ENCODE data around the gene SNX24. TPM values are rescaled to one million over a fixed set of nuclear protein-coding genes. Genes with fewer than 3 reads are reported as not detected.
A peak's percentile ranks its signal among the peaks of the same experiment; 100 is the strongest.

Gene SNX24
- total RNA-seq, 2 experiments from 2014 or later: 2.0 to 2.3 TPM

- Mint-ChIP-seq H3K36me3 (ENCODE audit: low read depth) (no peaks in the 10 kb centered on the region), H3K4me1 (ENCODE audit: low read depth) (peaks cover 2% of the 10 kb centered on the region), H3K9me3 (no peaks in the 10 kb centered on the region), H3K27me3 (peaks cover 2% of the 10 kb centered on the region), H3K4me3 (no peak overlapping the region), H3K27ac (no peak overlapping the region)
- ATAC-seq (no peak), DNase-seq (no peak)
- intact Hi-C loops (cut with micrococcal nuclease): no loop called here
- POLR2A ChIA-PET: no interaction called here
- TF ChIP-seq CTCF (IDR thresholded peaks at IDR 0.05): no peak
- CTCF ChIA-PET: no interaction called here
These were observed 40.5 kb downstream of the SNX24 start for GRCh38 chr5:122885891-122886290.

GRCh38 chr5:122895141-122895540, 49.7 kb downstream of the SNX24 start:
- DNase-seq (no peak), ATAC-seq (no peak)
- no peaks in the 10 kb centered on the region for H3K4me1 Mint-ChIP-seq (ENCODE audit: low read depth)
- H3K27me3 Mint-ChIP-seq: peaks cover 4% of the 10 kb centered on the region
- no peak for TF ChIP-seq CTCF (IDR thresholded peaks at IDR 0.05)
- no peaks in the 10 kb centered on the region for H3K36me3 Mint-ChIP-seq (ENCODE audit: low read depth)
- intact Hi-C loops (cut with micrococcal nuclease): no loop called here
- ChIA-PET POLR2A (no interaction called here), CTCF (no interaction called here)
- no peak overlapping the region for H3K27ac Mint-ChIP-seq
- no peak overlapping the region for H3K4me3 Mint-ChIP-seq
- no peaks in the 10 kb centered on the region for H3K9me3 Mint-ChIP-seq

DNA sequence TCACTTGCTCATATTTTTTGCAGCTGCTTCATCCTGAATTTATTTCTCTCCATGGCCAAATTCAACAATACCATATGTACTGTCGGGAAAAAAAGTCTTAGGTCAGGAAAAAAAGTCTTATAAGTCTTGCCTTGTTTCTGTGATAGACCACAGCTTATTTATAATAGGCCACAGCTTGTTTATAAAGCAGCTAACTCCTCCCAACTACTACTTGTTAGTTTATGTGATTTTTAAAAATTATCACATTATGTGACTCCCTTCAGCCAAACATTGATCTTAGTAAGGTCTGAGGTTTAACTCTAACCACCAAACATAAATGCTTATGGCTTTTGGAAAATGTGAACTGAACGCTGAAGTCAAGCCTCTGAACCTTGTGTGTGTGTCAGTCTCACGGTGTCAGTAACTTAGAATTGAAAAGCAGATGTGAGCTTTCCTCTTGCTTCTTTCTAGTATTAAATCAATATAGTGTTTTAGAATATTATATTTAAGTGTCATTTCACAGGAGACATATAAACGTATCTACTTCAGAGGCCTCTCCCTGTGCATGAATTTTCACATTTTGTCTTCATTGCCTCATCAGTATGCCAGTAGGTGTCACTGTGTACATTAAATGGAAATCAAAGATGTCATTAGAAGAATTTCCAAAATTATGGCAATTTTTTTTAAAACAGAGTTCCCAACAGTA, 51.3 kb downstream of the SNX24 start:
- peaks cover 1% of the 10 kb centered on the region for H3K4me1 Mint-ChIP-seq (ENCODE audit: low read depth)

GRCh38 chr5:122897283-122897602, 51.8 kb downstream of the SNX24 start:
- no peak for DNase-seq
- no peak for ATAC-seq
- Mint-ChIP-seq H3K4me1 (ENCODE audit: low read depth) (peaks cover 6% of the 10 kb centered on the region), H3K9me3 (no peaks in the 10 kb centered on the region), H3K36me3 (ENCODE audit: low read depth) (no peaks in the 10 kb centered on the region), H3K27ac (no peak overlapping the region), H3K4me3 (no peak overlapping the region), H3K27me3 (peaks cover 4% of the 10 kb centered on the region)
- TF ChIP-seq CTCF (IDR thresholded peaks at IDR 0.05): no peak
- ChIA-PET CTCF (interaction anchor here (1.6 kb wide), 1 partner anchor 475 kb away, joined by 4 read pairs; no protein-coding TSS in a partner anchor), POLR2A (no interaction called here)
- intact Hi-C loops (cut with micrococcal nuclease): no loop called here

More for the DNA sequence above, 51.3 kb downstream of the SNX24 start:
- POLR2A ChIA-PET: interaction anchor here (0.6 kb wide), 1 partner anchor 767 kb away, joined by 3 read pairs; no protein-coding TSS in a partner anchor
- intact Hi-C loops (cut with micrococcal nuclease): no loop called here
- Mint-ChIP-seq H3K27ac (no peak overlapping the region), H3K4me3 (no peak overlapping the region), H3K27me3 (peaks cover 4% of the 10 kb centered on the region), H3K9me3 (no peaks in the 10 kb centered on the region), H3K36me3 (ENCODE audit: low read depth) (no peaks in the 10 kb centered on the region)
- TF ChIP-seq CTCF (IDR thresholded peaks at IDR 0.05): peak; percentile 59
- DNase-seq: no peak
- no peak for ATAC-seq
- CTCF ChIA-PET: interaction anchor here (1.6 kb wide), 1 partner anchor 476 kb away, joined by 4 read pairs; no protein-coding TSS in a partner anchor

DNA sequence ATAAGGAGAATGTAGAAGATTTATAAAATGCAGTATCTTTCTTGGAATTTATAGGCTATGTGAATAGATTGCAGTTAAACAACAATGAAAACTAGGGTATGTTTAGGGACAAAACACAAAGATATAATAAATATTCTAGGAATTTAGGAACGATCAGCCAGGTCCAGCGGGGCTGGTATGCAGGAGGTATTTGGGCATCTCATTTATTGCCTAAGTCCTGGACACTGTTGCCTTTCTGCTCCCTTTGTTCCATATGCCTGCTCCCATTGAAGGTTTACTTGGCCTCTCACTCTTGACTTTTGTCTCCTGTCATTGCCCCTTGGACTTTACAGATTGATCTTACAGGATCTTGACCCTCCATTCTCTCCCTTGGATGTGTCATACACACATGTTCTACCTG, 55.9 kb downstream of the SNX24 start:
- H3K27ac Mint-ChIP-seq: no peak overlapping the region
- intact Hi-C loops (cut with micrococcal nuclease): no loop called here
- H3K36me3 Mint-ChIP-seq (ENCODE audit: low read depth): no peaks in the 10 kb centered on the region
- H3K27me3 Mint-ChIP-seq: peaks cover 4% of the 10 kb centered on the region
- CTCF ChIA-PET: no interaction called here
- peaks cover 13% of the 10 kb centered on the region for H3K4me1 Mint-ChIP-seq (ENCODE audit: low read depth)
- ATAC-seq (no peak), DNase-seq (no peak)
- POLR2A ChIA-PET: interaction anchor here (0.6 kb wide), 1 partner anchor 73 kb away, joined by 4 read pairs; no protein-coding TSS in a partner anchor
- no peak for TF ChIP-seq CTCF (IDR thresholded peaks at IDR 0.05)
- no peaks in the 10 kb centered on the region for H3K9me3 Mint-ChIP-seq
- H3K4me3 Mint-ChIP-seq: no peak overlapping the region

All from activated CD8-positive, alpha-beta T cell treated with anti-CD3 and anti-CD28 coated beads for 36 hours (primary cell).